CD8-positive, alpha-beta memory T cell (primary cell): Measurements from ENCODE around the gene SOX2. TPM values are rescaled to one million over a fixed set of nuclear protein-coding genes. Genes with fewer than 3 reads are reported as not detected.

Experiments
- CTCF ChIA-PET: fragments of 350-600 bp; sonication (Branson Sonifier 250); formaldehyde crosslinking; loops from one replicate; lab custom pipeline; 2021; ENCODE audit warnings: antibody characterized with exemption; lab: Charles Lee
- POLR2A ChIA-PET: fragments of 350-600 bp; sonication (Branson Sonifier 250); formaldehyde crosslinking; loops from one replicate; lab custom pipeline; 2021; ENCODE audit warnings: antibody characterized with exemption; lab: Charles Lee
- DNase-seq, 5 donors: peaks; one replicate each; pipeline versions ENCODE4 v3.0.0 to v3.0.0-alpha.2; 2020 to 2022; ENCODE audit warnings: mixed read lengths in 1 of 5
- H3K27ac ChIP-seq: one replicate; pipeline ENCODE4 v1.7.0; 2013; ENCODE audit warnings: low read depth, mild to moderate bottlenecking, low read length, moderate library complexity
- H3K27me3 ChIP-seq: 2 replicates; pipeline ENCODE4 v1.7.0; 2013; ENCODE audit warnings: low read length, mild to moderate bottlenecking; ENCODE audit not compliant: insufficient read depth, poor library complexity, severe bottlenecking
- H3K36me3 ChIP-seq: 2 replicates; pipeline ENCODE4 v1.7.0; 2013; ENCODE audit warnings: mild to moderate bottlenecking, low read length, moderate library complexity; ENCODE audit not compliant: insufficient read depth
- H3K4me1 ChIP-seq: 2 replicates; pipeline ENCODE4 v1.7.0; 2013; ENCODE audit warnings: mild to moderate bottlenecking, low read length, moderate library complexity; ENCODE audit not compliant: insufficient read depth
- H3K4me3 ChIP-seq: 2 replicates; pipeline ENCODE4 v1.7.0; 2013; ENCODE audit warnings: mild to moderate bottlenecking, low read length
- H3K9me3 ChIP-seq: 2 replicates; pipeline ENCODE4 v1.7.0; 2013; ENCODE audit warnings: mild to moderate bottlenecking, low read length
- H3K27ac Mint-ChIP-seq, 8 donors: one replicate each; pipeline ENCODE4 v1.8.0; 2020 to 2021; ENCODE audit warnings: mixed read lengths in 8 of 8, mild to moderate bottlenecking in 6 of 8, inconsistent platforms in 3 of 8, moderate library complexity in 3 of 8
- H3K27me3 Mint-ChIP-seq, 2 donors: one replicate each; pipeline ENCODE4 v1.8.0; 2020 to 2021; ENCODE audit warnings: mixed read lengths in 2 of 2, mild to moderate bottlenecking in 1 of 2, moderate library complexity in 1 of 2
- H3K36me3 Mint-ChIP-seq, 3 donors: one replicate each; pipeline ENCODE4 v1.8.0; 2020 to 2021; ENCODE audit warnings: mixed read lengths in 3 of 3, inconsistent platforms in 1 of 3, mild to moderate bottlenecking in 1 of 3
- H3K4me1 Mint-ChIP-seq, 3 donors: one replicate each; pipeline ENCODE4 v1.8.0; 2020 to 2021; ENCODE audit warnings: mixed read lengths in 3 of 3, inconsistent platforms in 1 of 3, mild to moderate bottlenecking in 1 of 3
- H3K4me3 Mint-ChIP-seq, 7 donors: one replicate each; pipeline ENCODE4 v1.8.0; 2020 to 2021; ENCODE audit warnings: mixed read lengths in 7 of 7, mild to moderate bottlenecking in 6 of 7, moderate library complexity in 4 of 7, inconsistent platforms in 2 of 7
- H3K9me3 Mint-ChIP-seq, 5 donors: one replicate each; pipeline ENCODE4 v1.8.0; 2020 to 2022; ENCODE audit warnings: mixed read lengths in 5 of 5, mild to moderate bottlenecking in 3 of 5, moderate library complexity in 2 of 5, inconsistent platforms in 1 of 5
- polyA plus RNA-seq: library from polyadenylated mRNA; unstranded; fragments of 300-500 nt; fragmentation: Illumina TruSeq; gene quantifications from one replicate; pipeline ENCODE4 v1.2.3, GENCODE V29; 2021
- total RNA-seq, 2 experiments: library from RNA; stranded (reverse); gene quantifications; one replicate each; pipeline ENCODE4 v1.2.3, GENCODE V29; 2021

SOX2 gene
- total RNA-seq = not detected
- polyA plus RNA-seq = not detected

- Mint-ChIP-seq H3K4me1 (peaks cover 9 to 15% (median 10%) of the 10 kb centered on the region in 3 donors), H3K4me3 (peak within 1 kb of the TSS in 5 of 7 donors; percentile 15 to 44 (median 39)), H3K27me3 (peaks cover 67 to 74% of the 10 kb centered on the region in 2 donors), H3K9me3 (peaks cover 6 to 30% (median 27%) of the 10 kb centered on the region in 5 donors), H3K27ac (no peak within 1 kb of the TSS), H3K36me3 (no peaks in the 10 kb centered on the region)
- Histone ChIP-seq H3K27me3 (peaks cover 47% of the 10 kb centered on the region), H3K4me3 (no peak within 1 kb of the TSS), H3K4me1 (peaks cover 9% of the 10 kb centered on the region), H3K27ac (no peak within 1 kb of the TSS), H3K36me3 (no peaks in the 10 kb centered on the region), H3K9me3 (no peaks in the 10 kb centered on the region)
- ChIA-PET POLR2A (no interaction called here), CTCF (no interaction called here)
- no peak for DNase-seq
Measured at GRCh38 chr3:181711325-181712135, at the start of gene SOX2. TSS of gene SOX2 (plus strand) at chr3:181711925. CDS start at chr3:181712361, 436 bp downstream.

- CTCF ChIA-PET = no interaction called here
- no peak overlapping the region for H3K27ac ChIP-seq
- Mint-ChIP-seq H3K27me3 (peaks cover 2% of the 10 kb centered on the region in 2 donors), H3K4me1 (no peaks in the 10 kb centered on the region), H3K27ac (no peak overlapping the region), H3K9me3 (peaks cover 0 to 5% (median under 1%) of the 10 kb centered on the region in 5 donors), H3K4me3 (no peak overlapping the region), H3K36me3 (no peaks in the 10 kb centered on the region)
- H3K4me3 ChIP-seq = no peak overlapping the region
- DNase-seq = no peak
- no peaks in the 10 kb centered on the region for H3K27me3 ChIP-seq
- POLR2A ChIA-PET = no interaction called here
- H3K36me3 ChIP-seq = no peaks in the 10 kb centered on the region
- H3K4me1 ChIP-seq = no peaks in the 10 kb centered on the region
- H3K9me3 ChIP-seq = no peaks in the 10 kb centered on the region
Measured at GRCh38 chr3:181683563-181683962, 28.2 kb upstream of the SOX2 start.

- Histone ChIP-seq H3K4me3 (no peak overlapping the region), H3K27me3 (no peaks in the 10 kb centered on the region), H3K4me1 (no peaks in the 10 kb centered on the region), H3K36me3 (no peaks in the 10 kb centered on the region), H3K9me3 (no peaks in the 10 kb centered on the region), H3K27ac (no peak overlapping the region)
- ChIA-PET CTCF (no interaction called here), POLR2A (no interaction called here)
- Mint-ChIP-seq H3K27ac (no peak overlapping the region), H3K27me3 (peaks cover 3 to 9% of the 10 kb centered on the region in 2 donors), H3K4me1 (no peaks in the 10 kb centered on the region), H3K9me3 (no peaks in the 10 kb centered on the region), H3K4me3 (no peak overlapping the region), H3K36me3 (no peaks in the 10 kb centered on the region)
- no peak for DNase-seq
Measured at GRCh38 chr3:181687190-181687589, 24.5 kb upstream of the SOX2 start.

- no peaks in the 10 kb centered on the region for H3K36me3 ChIP-seq
- no peaks in the 10 kb centered on the region for H3K9me3 ChIP-seq
- H3K4me3 Mint-ChIP-seq = no peak overlapping the region
- H3K27ac ChIP-seq = no peak overlapping the region
- H3K4me1 Mint-ChIP-seq = no peaks in the 10 kb centered on the region
- no peak overlapping the region for H3K27ac Mint-ChIP-seq
- peaks cover 2 to 9% of the 10 kb centered on the region in 2 donors for H3K27me3 Mint-ChIP-seq
- H3K27me3 ChIP-seq = no peaks in the 10 kb centered on the region
- H3K4me3 ChIP-seq = no peak overlapping the region
- POLR2A ChIA-PET = no interaction called here
- no peak for DNase-seq
- CTCF ChIA-PET = no interaction called here
- no peaks in the 10 kb centered on the region for H3K36me3 Mint-ChIP-seq
- H3K4me1 ChIP-seq = no peaks in the 10 kb centered on the region
- no peaks in the 10 kb centered on the region for H3K9me3 Mint-ChIP-seq
Measured at GRCh38 chr3:181687731-181688130, 24.0 kb upstream of the SOX2 start.

- H3K27ac ChIP-seq = no peak overlapping the region
- Mint-ChIP-seq H3K4me1 (no peaks in the 10 kb centered on the region), H3K4me3 (no peak overlapping the region), H3K36me3 (no peaks in the 10 kb centered on the region), H3K27ac (no peak overlapping the region), H3K9me3 (peaks cover 0 to 2% (median 0%) of the 10 kb centered on the region in 5 donors), H3K27me3 (peaks cover 8 to 13% of the 10 kb centered on the region in 2 donors)
- POLR2A ChIA-PET = no interaction called here
- H3K27me3 ChIP-seq = peaks cover 8% of the 10 kb centered on the region
- no peaks in the 10 kb centered on the region for H3K36me3 ChIP-seq
- DNase-seq = no peak
- no peaks in the 10 kb centered on the region for H3K9me3 ChIP-seq
- no peak overlapping the region for H3K4me3 ChIP-seq
- no peaks in the 10 kb centered on the region for H3K4me1 ChIP-seq
- CTCF ChIA-PET = no interaction called here
Measured at GRCh38 chr3:181689546-181689945, 22.2 kb upstream of the SOX2 start.

- Histone ChIP-seq H3K4me1 (no peaks in the 10 kb centered on the region), H3K27me3 (peaks cover 15% of the 10 kb centered on the region), H3K9me3 (no peaks in the 10 kb centered on the region), H3K27ac (no peak overlapping the region), H3K4me3 (no peak overlapping the region), H3K36me3 (no peaks in the 10 kb centered on the region)
- Mint-ChIP-seq H3K27ac (no peak overlapping the region), H3K36me3 (no peaks in the 10 kb centered on the region), H3K4me1 (no peaks in the 10 kb centered on the region), H3K4me3 (no peak overlapping the region), H3K27me3 (peaks cover 17 to 19% of the 10 kb centered on the region in 2 donors), H3K9me3 (peaks cover 0 to 2% (median 0%) of the 10 kb centered on the region in 5 donors)
- no peak for DNase-seq
- POLR2A ChIA-PET = no interaction called here
- CTCF ChIA-PET = no interaction called here
Measured at GRCh38 chr3:181690769-181691168, 21.0 kb upstream of the SOX2 start.

- DNase-seq = no peak
- H3K27me3 ChIP-seq = peaks cover 25% of the 10 kb centered on the region
- Mint-ChIP-seq H3K27ac (no peak overlapping the region), H3K4me1 (peaks cover 0 to 8% (median 4%) of the 10 kb centered on the region in 3 donors), H3K9me3 (peaks cover 0 to 7% (median 5%) of the 10 kb centered on the region in 5 donors), H3K4me3 (no peak overlapping the region), H3K36me3 (no peaks in the 10 kb centered on the region), H3K27me3 (peaks cover 22 to 29% of the 10 kb centered on the region in 2 donors)
- H3K4me1 ChIP-seq = no peaks in the 10 kb centered on the region
- H3K36me3 ChIP-seq = no peaks in the 10 kb centered on the region
- no peak overlapping the region for H3K27ac ChIP-seq
- ChIA-PET CTCF (no interaction called here), POLR2A (no interaction called here)
- no peak overlapping the region for H3K4me3 ChIP-seq
- no peaks in the 10 kb centered on the region for H3K9me3 ChIP-seq
Measured at GRCh38 chr3:181691901-181692300, 19.8 kb upstream of the SOX2 start.

GRCh38 chr3:181692311-181693145 lies 19.2 kb upstream of the SOX2 start:
- DNase-seq = no peak
- H3K36me3 Mint-ChIP-seq = no peaks in the 10 kb centered on the region
- H3K9me3 ChIP-seq = no peaks in the 10 kb centered on the region
- ChIA-PET CTCF (no interaction called here), POLR2A (no interaction called here)
- H3K4me1 ChIP-seq = no peaks in the 10 kb centered on the region
- peaks cover 25% of the 10 kb centered on the region for H3K27me3 ChIP-seq
- peaks cover 28 to 35% of the 10 kb centered on the region in 2 donors for H3K27me3 Mint-ChIP-seq
- H3K4me3 Mint-ChIP-seq = no peak overlapping the region
- no peak overlapping the region for H3K4me3 ChIP-seq
- peaks cover 0 to 9% (median 5%) of the 10 kb centered on the region in 5 donors for H3K9me3 Mint-ChIP-seq
- peaks cover 0 to 10% (median 4%) of the 10 kb centered on the region in 3 donors for H3K4me1 Mint-ChIP-seq
- H3K36me3 ChIP-seq = no peaks in the 10 kb centered on the region
- no peak overlapping the region for H3K27ac Mint-ChIP-seq
- H3K27ac ChIP-seq = no peak overlapping the region
